ENCODE data around the gene GPA33.

The GPA33 gene

GRCh38 chr1:167090314-167090942, at the start of gene GPA33:
TSS of gene GPA33 (minus strand) at chr1:167090377. CDS start at chr1:167090287, 90 bp downstream.
- no peak for DNase-seq (ENCODE audit: low read depth)

GRCh38 chr1:167138703-167139102, 48.5 kb upstream of the GPA33 start:
- DNase-seq (ENCODE audit: low read depth): no peak

GRCh38 chr1:167137793-167138510, 47.8 kb upstream of the GPA33 start:
- DNase-seq (ENCODE audit: low read depth): no peak

- no peak for DNase-seq (ENCODE audit: low read depth)
Observed at GRCh38 chr1:167137332-167137781, 47.2 kb upstream of the GPA33 start.

- DNase-seq (ENCODE audit: low read depth): no peak
Observed at GRCh38 chr1:167136806-167137205, 46.6 kb upstream of the GPA33 start.

- DNase-seq (ENCODE audit: low read depth): no peak
Observed at GRCh38 chr1:167136191-167136614, 46.0 kb upstream of the GPA33 start.

- no peak for DNase-seq (ENCODE audit: low read depth)
Observed at GRCh38 chr1:167135281-167135840, 45.2 kb upstream of the GPA33 start.

GRCh38 chr1:167132301-167133010, 42.3 kb upstream of the GPA33 start:
- no peak for DNase-seq (ENCODE audit: low read depth)

GRCh38 chr1:167130829-167131510, 40.8 kb upstream of the GPA33 start:
- no peak for DNase-seq (ENCODE audit: low read depth)

- no peak for DNase-seq (ENCODE audit: low read depth)
Observed at GRCh38 chr1:167128261-167129227, 38.4 kb upstream of the GPA33 start.

GRCh38 chr1:167127661-167128060, 37.5 kb upstream of the GPA33 start:
- no peak for DNase-seq (ENCODE audit: low read depth)

- DNase-seq (ENCODE audit: low read depth): no peak
Observed at GRCh38 chr1:167127236-167127635, 37.1 kb upstream of the GPA33 start.

- DNase-seq (ENCODE audit: low read depth): no peak
Observed at GRCh38 chr1:167126811-167127210, 36.6 kb upstream of the GPA33 start.

GRCh38 chr1:167126317-167126716, 36.1 kb upstream of the GPA33 start:
- DNase-seq (ENCODE audit: low read depth): no peak

- DNase-seq (ENCODE audit: low read depth): no peak
Observed at GRCh38 chr1:167122568-167122967, 32.4 kb upstream of the GPA33 start.

- DNase-seq (ENCODE audit: low read depth): no peak
Observed at GRCh38 chr1:167122121-167122480, 31.9 kb upstream of the GPA33 start.

- DNase-seq (ENCODE audit: low read depth): peak; percentile 20
Observed at GRCh38 chr1:167121375-167122120, 31.4 kb upstream of the GPA33 start.

GRCh38 chr1:167120899-167121298, 30.7 kb upstream of the GPA33 start:
- DNase-seq (ENCODE audit: low read depth): no peak

GRCh38 chr1:167119696-167120095, 29.5 kb upstream of the GPA33 start:
- no peak for DNase-seq (ENCODE audit: low read depth)

- no peak for DNase-seq (ENCODE audit: low read depth)
Observed at GRCh38 chr1:167118188-167118587, 28.0 kb upstream of the GPA33 start.

Data from activated T-cell treated with anti-CD3 and anti-CD28 coated beads for 1 hour (primary cell).